ENCODE results near the gene PTPRO. TPM values are rescaled to one million over a fixed set of nuclear protein-coding genes. Genes with fewer than 3 reads are reported as not detected.

The PTPRO gene
- total RNA-seq, 4 donors from 2014 or later: 0.26 to 0.81 (median 0.51) TPM

- DNase-seq (ENCODE audit: low spot score in 2 of 2): no peak
- no peaks in the 10 kb centered on the region for H3K9me3 ChIP-seq
- H3K36me3 ChIP-seq: no peaks in the 10 kb centered on the region
- H3K27ac ChIP-seq: no peak overlapping the region
- H3K27me3 ChIP-seq: no peaks in the 10 kb centered on the region
- WGBS: 59% methylated on average over 3 of the region's 3 CpGs
- no peaks in the 10 kb centered on the region for H3K4me1 ChIP-seq
- TF ChIP-seq POLR2AphosphoS5 (IDR thresholded peaks at IDR 0.05): no peak
- no peak for TF ChIP-seq POLR2A (IDR thresholded peaks at IDR 0.05)
- TF ChIP-seq CTCF (IDR thresholded peaks at IDR 0.05): no peak
- TF ChIP-seq EP300 (IDR thresholded peaks at IDR 0.05): no peak
- no peak overlapping the region for H3K4me3 ChIP-seq
Measured at GRCh38 chr12:15411842-15412241, 89.5 kb downstream of the PTPRO start.

GRCh38 chr12:15417691-15418090 is 95.4 kb downstream of the PTPRO start:
- DNase-seq (ENCODE audit: low spot score in 2 of 2): no peak
- H3K27ac ChIP-seq: no peak overlapping the region
- no peaks in the 10 kb centered on the region for H3K4me1 ChIP-seq

GRCh38 chr12:15423629-15424028 is 101.3 kb downstream of the PTPRO start:
- no peak for DNase-seq (ENCODE audit: low spot score in 2 of 2)
- TF ChIP-seq CTCF (IDR thresholded peaks at IDR 0.05): no peak
- no peak for TF ChIP-seq EP300 (IDR thresholded peaks at IDR 0.05)
- TF ChIP-seq POLR2AphosphoS5 (IDR thresholded peaks at IDR 0.05): no peak
- TF ChIP-seq POLR2A (IDR thresholded peaks at IDR 0.05): no peak

More at GRCh38 chr12:15417691-15418090, 95.4 kb downstream of the PTPRO start:
- no peak for TF ChIP-seq POLR2AphosphoS5 (IDR thresholded peaks at IDR 0.05)
- TF ChIP-seq POLR2A (IDR thresholded peaks at IDR 0.05): no peak
- TF ChIP-seq EP300 (IDR thresholded peaks at IDR 0.05): no peak
- TF ChIP-seq CTCF (IDR thresholded peaks at IDR 0.05): no peak
- Histone ChIP-seq H3K9me3 (no peaks in the 10 kb centered on the region), H3K36me3 (no peaks in the 10 kb centered on the region), H3K27me3 (no peaks in the 10 kb centered on the region), H3K4me3 (no peak overlapping the region)
- WGBS: 82% methylated on average over 3 of the region's 3 CpGs

GRCh38 chr12:15427913-15428312 is 105.6 kb downstream of the PTPRO start:
- H3K27ac ChIP-seq: no peak overlapping the region
- TF ChIP-seq POLR2A (IDR thresholded peaks at IDR 0.05): no peak
- H3K4me3 ChIP-seq: no peak overlapping the region
- H3K4me1 ChIP-seq: no peaks in the 10 kb centered on the region
- no peak for DNase-seq (ENCODE audit: low spot score in 2 of 2)
- H3K27me3 ChIP-seq: no peaks in the 10 kb centered on the region
- 81% methylated on average over 2 of the region's 2 CpGs for WGBS
- H3K9me3 ChIP-seq: no peaks in the 10 kb centered on the region
- H3K36me3 ChIP-seq: no peaks in the 10 kb centered on the region

More at GRCh38 chr12:15423629-15424028, 101.3 kb downstream of the PTPRO start:
- H3K27me3 ChIP-seq: no peaks in the 10 kb centered on the region
- no peaks in the 10 kb centered on the region for H3K36me3 ChIP-seq
- H3K27ac ChIP-seq: no peak overlapping the region
- no peaks in the 10 kb centered on the region for H3K9me3 ChIP-seq
- H3K4me1 ChIP-seq: no peaks in the 10 kb centered on the region
- H3K4me3 ChIP-seq: no peak overlapping the region
- WGBS: 54% methylated on average over 2 of the region's 2 CpGs

GRCh38 chr12:15428632-15429031 is 106.3 kb downstream of the PTPRO start:
- Histone ChIP-seq H3K4me3 (no peak overlapping the region), H3K36me3 (no peaks in the 10 kb centered on the region), H3K9me3 (no peaks in the 10 kb centered on the region), H3K27ac (no peak overlapping the region), H3K27me3 (no peaks in the 10 kb centered on the region), H3K4me1 (no peaks in the 10 kb centered on the region)
- DNase-seq (ENCODE audit: low spot score in 2 of 2): no peak
- TF ChIP-seq POLR2AphosphoS5 (IDR thresholded peaks at IDR 0.05) (no peak), EP300 (IDR thresholded peaks at IDR 0.05) (no peak), POLR2A (IDR thresholded peaks at IDR 0.05) (no peak)
- 61% methylated on average over 2 of the region's 2 CpGs for WGBS

- 46% methylated on average over 1 of the region's 1 CpG for WGBS
- no peaks in the 10 kb centered on the region for H3K27me3 ChIP-seq
- no peak for TF ChIP-seq CTCF (IDR thresholded peaks at IDR 0.05)
- TF ChIP-seq POLR2AphosphoS5 (IDR thresholded peaks at IDR 0.05): no peak
- no peak for TF ChIP-seq POLR2A (IDR thresholded peaks at IDR 0.05)
- TF ChIP-seq EP300 (IDR thresholded peaks at IDR 0.05): no peak
Measured at GRCh38 chr12:15429262-15429661, 107.0 kb downstream of the PTPRO start.

More at GRCh38 chr12:15429262-15429661, 107.0 kb downstream of the PTPRO start:
- no peaks in the 10 kb centered on the region for H3K36me3 ChIP-seq
- no peak overlapping the region for H3K4me3 ChIP-seq
- H3K9me3 ChIP-seq: no peaks in the 10 kb centered on the region
- no peaks in the 10 kb centered on the region for H3K4me1 ChIP-seq
- H3K27ac ChIP-seq: no peak overlapping the region
- no peak for DNase-seq (ENCODE audit: low spot score in 2 of 2)
